K562 (cell line): ENCODE data around the gene TF. TPM values are rescaled to one million over a fixed set of nuclear protein-coding genes. Genes with fewer than 3 reads are reported as not detected.

Experiments used
- ATAC-seq: fragments of 200-7000 bp; cut with Tn5 transposase; 3 replicates; pipeline ENCODE4 v1.9.1; 2020; ENCODE audit warnings: moderate library complexity
- BruUV-seq: library from RNA; stranded (reverse); fragments of 400-500 nt; replicated peaks from 2 replicates; lab custom pipeline; 2021; lab: Mats Ljungman, UMichigan
- CTCF ChIA-PET: fragments of 300-600 bp; formaldehyde crosslinking; extraction: SDS; loops from one replicate; lab custom pipeline; 2021; ENCODE audit warnings: low intra/inter-chr PET ratio; lab: Yijun Ruan, JAX
- POLR2A ChIA-PET: fragments of 300-600, 350-650 bp; sonication (Branson Sonifier 250); formaldehyde crosslinking; extraction: SDS; loops from one replicate; lab custom pipeline; 2021; ENCODE audit warnings: antibody characterized with exemption, inconsistent platforms; lab: Yijun Ruan, JAX
- DNase-seq, 4 experiments: peaks; one replicate each; pipeline versions ENCODE4 v3.0.0 to v3.0.0-alpha.2; 2011 to 2018; ENCODE audit warnings: low spot score in 3 of 4, mixed read lengths in 3 of 4; ENCODE audit errors: extremely low read depth in 1 of 4
- FAIRE-seq: peaks from 2 replicates; lab custom pipeline; 2011; peaks lifted over from hg19 to GRCh38; lab: Jason Lieb, UNC
- H2AFZ ChIP-seq: 2 replicates; pipeline ENCODE4 v1.6.0; 2011; ENCODE audit warnings: low read depth, low read length, control low read depth, inconsistent platforms
- H3K27ac ChIP-seq: fragments of 200-600 bp; 3 replicates; pipeline ENCODE4 v1.8.0; 2011; ENCODE audit warnings: low read depth, mild to moderate bottlenecking, control low read depth, inconsistent platforms, low read length, moderate library complexity, mixed read lengths; ENCODE audit errors: extremely low read depth
- H3K27me3 ChIP-seq, 2 experiments: fragments of 300-600 bp in 1 of 2; 2 replicates in 1 of 2; 3 replicates in 1 of 2; pipeline versions ENCODE4 v1.6.0 to v1.8.0; 2011; ENCODE audit warnings: inconsistent platforms in 2 of 2, low read length in 2 of 2, mild to moderate bottlenecking in 1 of 2, mixed read lengths in 1 of 2, moderate library complexity in 1 of 2; ENCODE audit not compliant: control insufficient read depth in 2 of 2, insufficient read depth in 2 of 2
- H3K36me3 ChIP-seq: fragments of 300-600 bp; 3 replicates; pipeline ENCODE4 v1.8.0; 2011; ENCODE audit warnings: mild to moderate bottlenecking, low read length, inconsistent platforms; ENCODE audit not compliant: control insufficient read depth, insufficient read depth
- H3K4me1 ChIP-seq, 2 experiments: fragments of 200-600 bp in 1 of 2; replicated peaks in 1 of 2; 2 replicates in 1 of 2; 3 replicates in 1 of 2; pipeline versions ENCODE4 v1.5.1 to v1.8.0; 2011; ENCODE audit warnings: inconsistent platforms in 2 of 2, low read length in 2 of 2, mild to moderate bottlenecking in 1 of 2, mixed read lengths in 1 of 2, moderate library complexity in 1 of 2; ENCODE audit not compliant: control insufficient read depth in 2 of 2, insufficient read depth in 2 of 2
- H3K4me2 ChIP-seq: 2 replicates; pipeline ENCODE4 v1.6.1; 2011; ENCODE audit warnings: low read length, control low read depth, inconsistent platforms, mixed read lengths; ENCODE audit not compliant: insufficient read depth
- H3K4me3 ChIP-seq: fragments of 200-600 bp; sonication (generic), shearing (Covaris generic); 2 replicates; pipeline ENCODE4 v1.5.1; 2016; ENCODE audit warnings: control low read depth, inconsistent platforms
- H3K79me2 ChIP-seq: fragments of 200-600 bp; 3 replicates; pipeline ENCODE4 v1.8.0; 2011; ENCODE audit warnings: low read length, inconsistent platforms; ENCODE audit not compliant: control insufficient read depth, insufficient read depth
- H3K9ac ChIP-seq, 2 experiments: 2 replicates each; pipeline versions ENCODE4 v1.6.0 to v1.6.1; 2011; ENCODE audit warnings: low read depth in 2 of 2, low read length in 2 of 2, control low read depth in 1 of 2, inconsistent platforms in 1 of 2, mild to moderate bottlenecking in 1 of 2, mixed read lengths in 1 of 2; ENCODE audit not compliant: insufficient read depth in 1 of 2
- H3K9me1 ChIP-seq: one replicate; pipeline ENCODE4 v1.6.0; 2011; ENCODE audit warnings: inconsistent platforms, mild to moderate bottlenecking, low read length, moderate library complexity; ENCODE audit not compliant: control insufficient read depth, insufficient read depth
- H3K9me3 ChIP-seq: replicated peaks from 2 replicates; pipeline ENCODE4 v1.5.1; 2011; ENCODE audit warnings: low read depth, low read length, inconsistent platforms; ENCODE audit not compliant: control insufficient read depth, insufficient read depth
- H4K20me1 ChIP-seq: replicated peaks from 2 replicates; pipeline ENCODE4 v1.6.1; 2011; ENCODE audit warnings: low read length, inconsistent platforms, mixed read lengths; ENCODE audit not compliant: control insufficient read depth, insufficient read depth
- ZFPM2 ChIP-seq: fragments of 250-450 bp; sonication (Bioruptor Pico); IDR thresholded peaks from 2 replicates; pipeline ENCODE4 v1.5.1; 2022; ENCODE audit warnings: mild to moderate bottlenecking
- WGBS: fragments of 100-300 bp; shearing (Covaris generic); methylation state at CpG from one replicate; pipeline ENCODE4 v1.1.6; 2016; ENCODE audit warnings: low coverage, mixed read lengths; ENCODE audit not compliant: insufficient coverage; ENCODE audit errors: missing lambda C conversion rate; 5-methylcytosine and 5-hydroxymethylcytosine counted together
- in situ Hi-C: fragments of 300-500 bp; cut with MboI; formaldehyde crosslinking; loops from 4 replicates; pipeline ENCODE4 v1.15.0; 2018; ENCODE audit warnings: inconsistent platforms, mixed read lengths
- intact Hi-C: fragments of 100-400 bp; cut with micrococcal nuclease; formaldehyde crosslinking; loops from 2 replicates; pipeline ENCODE4 v1.14.2; 2022
- polyA plus RNA-seq, 8 experiments: library from polyadenylated mRNA; depleted of rRNA in 4 of 8; stranded (reverse) in 5 of 8; unstranded in 3 of 8; fragments of >200 nt; fragmentation: Nextera tagmentation in 2 of 8; fragmentation: Illumina TruSeq in 1 of 8; extraction: Ambion mirVana in 2 of 8; extraction: Trizol in 1 of 8; gene quantifications; 2 replicates each; pipeline versions ENCODE4 v1.2.1 to v1.2.3, GENCODE V29; 2011 to 2014; ENCODE audit warnings: inconsistent platforms in 1 of 8, missing spikeins in 1 of 8
- total RNA-seq, 7 experiments: library from RNA; depleted of rRNA in 6 of 7; stranded (reverse); fragments of >200 nt in 6 of 7; fragmentation: Illumina TruSeq in 2 of 7; extraction: Trizol in 2 of 7; gene quantifications; 2 replicates each; pipeline versions ENCODE4 v1.2.1 to v1.2.3, GENCODE V29; 2011 to 2021; ENCODE audit warnings: low replicate concordance in 1 of 7
- TF ChIP-seq, protein P1 (sequence below), 3 experiments: fragments of 200-800 bp in 1 of 3; sonication (Bioruptor generic) in 1 of 3; sonication (generic) in 1 of 3; formaldehyde crosslinking in 1 of 3; IDR thresholded peaks; 2 replicates each; pipeline versions ENCODE4 v1.6.1 to v1.8.0; 2016 to 2022; ENCODE audit warnings: mild to moderate bottlenecking in 2 of 3, missing compliant biosample characterization in 2 of 3, missing genetic modification characterization in 2 of 3, missing genetic modification reagents in 1 of 3

TF gene
- total and polyA plus RNA-seq, 9 of the 15 experiments (the other 6 are each of a cell fraction or from before 2014, with no cell fraction given), result 0.09 to 9.2 (median 3.1) TPM

DNA sequence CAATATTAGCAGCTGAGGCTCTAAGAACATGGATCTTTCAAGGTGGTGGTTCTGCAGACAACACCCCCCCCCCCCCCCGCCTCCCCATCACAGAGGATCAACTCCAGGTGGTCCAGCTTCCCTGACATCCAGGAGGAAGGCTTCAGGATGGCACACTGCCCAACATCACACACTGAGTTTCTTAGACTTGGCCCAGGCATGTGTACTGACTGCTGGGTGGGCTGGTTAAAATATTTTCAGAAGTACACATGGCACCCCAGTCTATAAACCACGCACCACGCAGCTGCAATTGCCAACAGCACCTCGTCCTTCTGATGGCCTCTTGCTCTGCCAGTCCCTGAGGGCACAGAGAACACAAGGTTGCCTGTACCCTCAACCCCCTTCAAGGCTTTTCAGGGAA lies 81.5 kb downstream of the TF start:
- WGBS, result 74% methylated on average over 3 of the region's 4 CpGs
- CTCF ChIA-PET, result no interaction called here
- Histone ChIP-seq H3K27me3 (no peaks in the 10 kb centered on the region), H3K36me3 (peaks cover 24% of the 10 kb centered on the region; the same call in 2 of the 3 replicates), H3K4me3 (no peak overlapping the region), H3K27ac (no peak overlapping the region), H3K4me2 (no peak overlapping the region), H4K20me1 (no peaks in the 10 kb centered on the region), H3K9me1 (no peaks in the 10 kb centered on the region), H3K79me2 (no peaks in the 10 kb centered on the region), H3K9me3 (no peaks in the 10 kb centered on the region), H3K4me1 (peaks cover 0 to 5% of the 10 kb centered on the region in 2 experiments; a peak in 2 of 5 replicates), H3K9ac (no peak overlapping the region), H2AFZ (no peak overlapping the region)
- no TSS peak for BruUV-seq
- DNase-seq (no peak), ATAC-seq (no peak), FAIRE-seq (no peak)
- in situ Hi-C loops (no loop called here), intact Hi-C loops (no loop called here)
- POLR2A ChIA-PET, result interaction anchor here (1.2 kb wide), 1 partner anchor 10 kb away, joined by 5 read pairs; no protein-coding TSS in a partner anchor
- TF ChIP-seq ZFPM2 (CRISPR knock-in tag), result no peak
- TF ChIP-seq, protein P1, sequence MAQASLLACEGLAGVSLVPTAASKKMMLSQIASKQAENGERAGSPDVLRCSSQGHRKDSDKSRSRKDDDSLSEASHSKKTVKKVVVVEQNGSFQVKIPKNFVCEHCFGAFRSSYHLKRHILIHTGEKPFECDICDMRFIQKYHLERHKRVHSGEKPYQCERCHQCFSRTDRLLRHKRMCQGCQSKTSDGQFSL (CRISPR knock-in tag; IDR thresholded peaks at IDR 0.05), result no peak
- TF ChIP-seq, protein P1 (tag; IDR thresholded peaks at IDR 0.05), result peak in 1 of 2 experiments; percentile 38; a peak in 1 of 4 replicates
